Gastrocnemius medialis (tissue), 4 donors: Measurements from ENCODE around the gene SLX4IP.

Experiments used
- CTCF ChIP-seq, 5 experiments: fragments of 450-650 bp in 3 of 5; fragments of 200-600 bp in 2 of 5; sonication (generic) in 2 of 5; IDR thresholded peaks in 4 of 5; conservative IDR thresholded peaks in 1 of 5; 1 replicate in 4 of 5; 2 replicates in 1 of 5; pipeline ENCODE4 v1.5.1; 2016 to 2019; ENCODE audit warnings: antibody characterized with exemption in 5 of 5, mild to moderate bottlenecking in 3 of 5, moderate library complexity in 3 of 5
- POLR2A ChIP-seq, 2 donors: fragments of 450-650 bp; IDR thresholded peaks; one replicate each; pipeline ENCODE4 v1.6.1; 2017; ENCODE audit warnings: antibody characterized with exemption in 2 of 2, mild to moderate bottlenecking in 2 of 2, moderate library complexity in 2 of 2

DNA sequence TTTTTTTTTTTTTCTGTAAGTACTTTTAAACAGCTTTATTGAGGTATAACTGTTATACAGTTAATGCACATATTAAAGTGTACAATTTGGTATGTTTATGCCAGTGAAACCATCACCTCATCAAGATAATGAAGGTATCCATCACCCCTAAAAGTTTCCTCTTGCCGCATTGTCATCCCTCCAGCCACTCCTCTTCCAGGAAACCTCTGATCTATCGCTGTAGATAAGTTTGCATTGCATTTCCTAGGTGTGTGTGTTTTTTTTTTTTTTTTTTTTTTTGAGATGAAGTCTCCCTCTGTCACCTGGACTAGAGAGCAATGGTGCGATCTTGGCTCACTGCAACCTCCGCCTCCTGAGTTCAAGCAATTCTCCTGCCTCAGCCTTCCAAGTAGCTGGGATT, 3.1 kb downstream of the SLX4IP start:
- TF ChIP-seq POLR2A (IDR thresholded peaks at IDR 0.05) = no peak
- TF ChIP-seq CTCF (IDR thresholded peaks at IDR 0.05 in 4 of 5, conservative IDR thresholded peaks at IDR 0.05 in 1 of 5) = no peak
